GM12878 (cell line): Measurements from ENCODE around the gene GNPDA2. TPM values are rescaled to one million over a fixed set of nuclear protein-coding genes. Genes with fewer than 3 reads are reported as not detected.

ENCODE experiments used
- ATAC-seq: fragments of 200-7000 bp; cut with Tn5 transposase; 3 replicates; pipeline ENCODE4 v1.9.1; 2020; ENCODE audit warnings: mild to moderate bottlenecking, moderate library complexity
- BruUV-seq: library from RNA; stranded (reverse); fragments of 400-500 nt; replicated peaks from 2 replicates; lab custom pipeline; 2021; lab: Mats Ljungman, UMichigan
- CTCF ChIA-PET: fragments of 300-600 bp; sonication (Branson Sonifier 250); formaldehyde crosslinking; extraction: SDS; loops from one replicate; lab custom pipeline; 2021; ENCODE audit warnings: inconsistent platforms; lab: Yijun Ruan, JAX
- POLR2A ChIA-PET: fragments of 350-600 bp; formaldehyde crosslinking; extraction: SDS; loops from one replicate; lab custom pipeline; 2021; ENCODE audit warnings: inconsistent platforms; lab: Charles Lee
- RAD21 ChIA-PET: fragments of 300-600 bp; sonication (Branson Sonifier 250); formaldehyde crosslinking; loops from one replicate; lab custom pipeline; 2023; ENCODE audit warnings: antibody characterized with exemption; ENCODE audit not compliant: unreplicated experiment; lab: Charles Lee
- SMC1A ChIA-PET: fragments of 300-600 bp; sonication (Branson Sonifier 250); formaldehyde crosslinking; loops from one replicate; lab custom pipeline; 2023; ENCODE audit not compliant: unreplicated experiment, uncharacterized antibody; lab: Charles Lee
- DNase-seq: peaks from one replicate; pipeline ENCODE4 v3.0.0-alpha.2; 2011; ENCODE audit warnings: low read depth, low spot score
- FAIRE-seq: peaks from 3 replicates; lab custom pipeline; 2011; peaks lifted over from hg19 to GRCh38; lab: Jason Lieb, UNC
- H2AFZ ChIP-seq: 2 replicates; pipeline ENCODE4 v1.6.0; 2011; ENCODE audit warnings: low read depth, low read length, control low read depth; ENCODE audit not compliant: control insufficient read depth
- H3K27ac ChIP-seq: 2 replicates; pipeline ENCODE4 v1.5.1; 2011; ENCODE audit warnings: control low read depth; ENCODE audit not compliant: control insufficient read depth, insufficient read depth
- H3K27me3 ChIP-seq, 2 experiments: replicated peaks in 1 of 2; 2 replicates each; pipeline versions ENCODE4 v1.6.0 to v1.6.1; 2011; ENCODE audit warnings: low read length in 1 of 2; ENCODE audit not compliant: control insufficient read depth in 2 of 2, insufficient read depth in 2 of 2
- H3K36me3 ChIP-seq, 2 experiments: 2 replicates each; pipeline ENCODE4 v1.5.1; 2011; ENCODE audit warnings: low read length in 1 of 2; ENCODE audit not compliant: control insufficient read depth in 2 of 2, insufficient read depth in 2 of 2
- H3K4me1 ChIP-seq: 2 replicates; pipeline ENCODE4 v1.6.1; 2011; ENCODE audit warnings: mild to moderate bottlenecking, low read length, moderate library complexity, mixed read lengths; ENCODE audit not compliant: control insufficient read depth, insufficient read depth
- H3K4me2 ChIP-seq: 2 replicates; pipeline ENCODE4 v1.6.0; 2011; ENCODE audit warnings: control low read depth; ENCODE audit not compliant: control insufficient read depth, insufficient read depth
- H3K4me3 ChIP-seq: fragments of 200-600 bp; sonication (generic); 2 replicates; pipeline ENCODE4 v1.5.1; 2016
- H3K79me2 ChIP-seq: 2 replicates; pipeline ENCODE4 v1.6.0; 2011; ENCODE audit warnings: low read length; ENCODE audit not compliant: control insufficient read depth, insufficient read depth
- H3K9ac ChIP-seq: 2 replicates; pipeline ENCODE4 v1.8.0; 2011; ENCODE audit warnings: low read length, control low read depth, mixed read lengths; ENCODE audit not compliant: control insufficient read depth, insufficient read depth
- H3K9me3 ChIP-seq: replicated peaks from 3 replicates; pipeline ENCODE4 v1.5.1; 2011; ENCODE audit warnings: mild to moderate bottlenecking, low read length; ENCODE audit not compliant: control insufficient read depth, insufficient read depth
- H4K20me1 ChIP-seq: 2 replicates; pipeline ENCODE4 v1.6.0; 2011; ENCODE audit not compliant: control insufficient read depth, insufficient read depth
- CHD1 ChIP-seq: IDR thresholded peaks from 2 replicates; pipeline ENCODE4 v1.6.1; 2012; ENCODE audit warnings: low read depth, low read length, improper control_type of control experiment
- JUNB ChIP-seq: IDR thresholded peaks from 2 replicates; pipeline ENCODE4 v1.6.1; 2016; ENCODE audit warnings: antibody characterized with exemption, mild to moderate bottlenecking
- PAX8 ChIP-seq: fragments of 450-650 bp; IDR thresholded peaks from 2 replicates; pipeline ENCODE4 v1.6.1; 2017; ENCODE audit warnings: mild to moderate bottlenecking, moderate library complexity
- STAT3 ChIP-seq: IDR thresholded peaks from 2 replicates; pipeline ENCODE4 v1.6.1; 2011; ENCODE audit warnings: low read depth, low read length, improper control_type of control experiment
- WGBS: methylation state at CpG from one replicate; pipeline ENCODE4 v1.1.6; 2016; ENCODE audit warnings: low lambda C conversion rate; ENCODE audit not compliant: insufficient replicate concordance, insufficient coverage; ENCODE audit errors: missing lambda C conversion rate; 5-methylcytosine and 5-hydroxymethylcytosine counted together
- in situ Hi-C: fragments of 300-500 bp; cut with MboI; formaldehyde crosslinking; loops from 9 replicates; pipeline ENCODE4 v1.14.3; 2018; ENCODE audit warnings: mixed read lengths
- intact Hi-C: fragments of 100-400 bp; cut with micrococcal nuclease; formaldehyde crosslinking; loops from one replicate; pipeline ENCODE4 v1.14.2; 2022; ENCODE audit not compliant: unreplicated experiment
- polyA plus RNA-seq, 11 experiments: library from polyadenylated mRNA; depleted of rRNA in 4 of 11; unstranded in 6 of 11; stranded (reverse) in 5 of 11; fragments of >200 nt; fragmentation: Nextera tagmentation in 4 of 11; fragmentation: Illumina TruSeq in 1 of 11; extraction: Ambion mirVana in 4 of 11; extraction: Trizol in 1 of 11; gene quantifications; 1 replicate in 1 of 11; 2 replicates in 10 of 11; pipeline versions ENCODE4 v1.2.1 to v1.2.3, GENCODE V29; 2011 to 2016; ENCODE audit warnings: inconsistent platforms in 2 of 11, missing spikeins in 2 of 11, low read depth in 1 of 11
- total RNA-seq, 4 experiments: library from RNA; depleted of rRNA in 3 of 4; stranded (reverse); fragments of >200 nt in 3 of 4; fragmentation: Illumina TruSeq in 1 of 4; extraction: Trizol in 1 of 4; gene quantifications; 2 replicates each; pipeline versions ENCODE4 v1.2.1 to v1.2.3, GENCODE V29; 2013 to 2021

The GNPDA2 gene
- total and polyA plus RNA-seq, 10 of the 15 experiments (the other 5 are each of a cell fraction or from before 2014, with no cell fraction given) = 16.7 to 45.8 (median 23.8) TPM

DNA sequence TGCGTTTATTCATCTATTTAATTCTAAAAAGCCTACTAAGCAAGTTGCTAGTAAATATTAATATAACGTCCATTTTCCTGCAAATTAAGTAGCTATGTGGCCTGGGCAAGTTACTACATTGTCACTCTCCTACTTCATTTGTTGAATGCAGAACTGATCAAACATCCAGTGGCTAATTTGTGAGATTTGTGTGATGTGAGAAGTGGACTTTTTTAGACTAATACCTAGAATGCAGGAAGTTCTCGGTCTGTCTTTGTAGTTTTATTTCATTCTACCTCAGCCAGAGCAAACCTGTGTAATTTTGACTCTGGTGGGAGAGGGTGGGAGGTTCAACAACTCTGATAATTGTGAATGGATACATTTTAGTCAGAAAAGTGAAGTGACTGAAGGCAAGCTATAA lies 47.3 kb downstream of the GNPDA2 start:
- Histone ChIP-seq H3K79me2 (peaks cover 40% of the 10 kb centered on the region), H3K4me2 (peak overlapping the region; percentile 56), H3K4me1 (no peaks in the 10 kb centered on the region; the same call in 1 of the 2 replicates), H4K20me1 (no peaks in the 10 kb centered on the region), H3K36me3 (peaks cover 0 to 4% of the 10 kb centered on the region in 2 experiments; a peak in 1 of 4 replicates), H3K27me3 (no peaks in the 10 kb centered on the region), H3K4me3 (peak overlapping the region; percentile 85), H3K9ac (peak overlapping the region; percentile 96), H3K9me3 (no peaks in the 10 kb centered on the region), H3K27ac (peak overlapping the region; percentile 94), H2AFZ (peak overlapping the region; percentile 94)
- ATAC-seq = peak; percentile 27
- no TSS peak for BruUV-seq
- 0% methylated on average over 3 of the region's 3 CpGs for WGBS
- intact Hi-C loops = loop anchor here (2.0 kb wide), 1 partner anchor 48 kb away; the partner anchor contains the start of gene GNPDA2
- SMC1A ChIA-PET = interaction anchor here (1.5 to 2.2 kb wide), 4 partner anchors 15 to 46 kb away, joined by 5 to 10 read pairs (median 10); no protein-coding TSS in a partner anchor
- CTCF ChIA-PET = interaction anchor here (1.1 to 3.1 kb wide), 3 partner anchors 10 to 31 kb away, joined by 3 to 8 read pairs (median 4); no protein-coding TSS in a partner anchor
- RAD21 ChIA-PET = no interaction called here
- in situ Hi-C loops = no loop called here
- DNase-seq = no peak
- POLR2A ChIA-PET = interaction anchor here (0.9 to 1.6 kb wide), 4 partner anchors 12 to 48 kb away, joined by 3 to 9 read pairs (median 4); partner anchors contain the start of gene GNPDA2
- no peak for TF ChIP-seq STAT3
- 0 out of 2 replicates have a peak, but pooled peaks have one; percentile 10 for TF ChIP-seq CHD1
- TF ChIP-seq JUNB = peak; percentile 46; the same call in 1 of the 2 replicates
- no peak for TF ChIP-seq PAX8
- no peak for FAIRE-seq
